ENCODE results near the gene DLK1. TPM values are rescaled to one million over a fixed set of nuclear protein-coding genes. Genes with fewer than 3 reads are reported as not detected.

DLK1 gene
- total RNA-seq, 1 donor from 2014 or later, result 0.22 TPM

DNA sequence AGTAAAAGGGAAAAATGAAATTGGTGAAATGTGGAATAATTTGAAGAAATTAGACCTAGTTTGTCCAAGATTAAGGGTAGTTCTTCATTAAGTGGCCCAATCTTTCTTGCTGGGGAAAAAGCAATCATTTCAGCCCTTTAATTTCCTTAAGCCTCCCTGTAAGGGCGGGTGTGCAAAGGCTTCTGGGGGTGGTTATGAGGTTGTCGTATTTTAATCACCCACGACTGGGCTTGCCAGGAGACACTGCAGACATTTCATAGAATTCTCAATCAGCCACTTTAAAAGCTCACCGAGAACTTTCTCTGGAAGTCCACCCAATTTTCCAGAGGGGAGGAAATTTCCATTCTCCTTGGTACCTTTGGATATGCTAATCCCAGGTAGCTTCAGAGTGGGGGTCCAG lies 43.4 kb downstream of the DLK1 start:
- no peak for DNase-seq (ENCODE audit: low spot score)
- ATAC-seq, result no peak
- intact Hi-C loops (cut with DNase I), result no loop called here

DNA sequence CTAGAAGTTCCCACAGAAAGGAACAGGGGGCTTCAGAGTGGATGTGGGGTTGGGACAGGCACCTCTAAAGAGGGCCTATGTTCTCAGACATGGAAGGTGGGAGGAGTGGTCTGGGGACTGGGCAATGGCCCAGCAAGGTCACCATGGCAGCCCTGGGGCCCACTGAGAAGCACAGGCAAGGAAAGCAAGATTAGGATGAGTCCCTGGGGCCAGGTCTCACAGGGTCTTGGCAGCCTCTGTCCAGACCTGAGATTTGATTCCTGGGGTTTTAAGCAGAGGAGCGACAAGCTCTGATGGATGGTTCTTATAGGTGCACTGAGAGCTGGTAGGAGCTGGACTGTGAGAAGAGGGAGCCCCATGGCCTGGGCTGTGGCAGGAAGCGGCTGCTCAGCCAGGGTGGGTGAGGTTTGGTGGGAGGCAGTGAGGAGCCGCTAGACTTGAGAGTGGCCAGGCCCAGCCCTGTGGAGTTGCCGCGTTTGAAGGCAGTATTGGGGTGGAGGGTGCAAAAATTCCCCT lies 44.0 kb downstream of the DLK1 start:
- intact Hi-C loops (cut with DNase I), result no loop called here
- DNase-seq (ENCODE audit: low spot score) (peak; percentile 35), ATAC-seq (no peak)

DNA sequence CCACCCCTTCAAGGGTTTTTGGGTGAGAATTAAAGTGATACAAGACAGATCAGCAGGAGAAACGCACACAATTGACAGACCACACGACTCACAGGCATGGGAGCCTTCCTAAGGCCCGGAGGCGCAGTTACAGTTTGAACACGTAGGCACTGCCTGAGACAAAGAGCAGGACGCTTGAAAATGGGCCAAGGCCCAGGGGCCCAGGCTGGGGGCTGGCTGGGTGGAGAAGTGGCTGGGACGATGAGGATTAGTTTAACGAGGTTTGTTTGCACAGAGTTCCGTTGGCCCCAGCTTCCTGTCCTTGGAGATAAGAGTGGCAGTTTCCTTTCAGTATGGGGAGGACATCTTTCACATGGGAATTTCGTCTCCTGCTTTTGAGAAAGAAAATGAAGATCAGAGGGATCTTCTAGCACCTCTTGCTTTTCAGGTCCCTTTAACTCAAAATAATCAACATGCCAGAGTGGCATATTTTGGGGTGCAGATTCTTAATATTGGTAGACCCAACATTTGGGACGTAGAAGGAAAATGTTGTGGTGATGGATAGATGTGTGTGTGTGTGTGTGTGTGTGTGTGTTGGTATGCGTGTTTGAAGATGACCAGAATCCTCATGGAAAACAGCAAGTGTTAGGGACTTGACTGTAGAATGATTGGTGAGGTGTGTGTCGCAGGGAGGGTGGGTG lies 44.6 kb downstream of the DLK1 start:
- no peak for ATAC-seq
- intact Hi-C loops (cut with DNase I), result no loop called here
- DNase-seq (ENCODE audit: low spot score), result peak; percentile 33

DNA sequence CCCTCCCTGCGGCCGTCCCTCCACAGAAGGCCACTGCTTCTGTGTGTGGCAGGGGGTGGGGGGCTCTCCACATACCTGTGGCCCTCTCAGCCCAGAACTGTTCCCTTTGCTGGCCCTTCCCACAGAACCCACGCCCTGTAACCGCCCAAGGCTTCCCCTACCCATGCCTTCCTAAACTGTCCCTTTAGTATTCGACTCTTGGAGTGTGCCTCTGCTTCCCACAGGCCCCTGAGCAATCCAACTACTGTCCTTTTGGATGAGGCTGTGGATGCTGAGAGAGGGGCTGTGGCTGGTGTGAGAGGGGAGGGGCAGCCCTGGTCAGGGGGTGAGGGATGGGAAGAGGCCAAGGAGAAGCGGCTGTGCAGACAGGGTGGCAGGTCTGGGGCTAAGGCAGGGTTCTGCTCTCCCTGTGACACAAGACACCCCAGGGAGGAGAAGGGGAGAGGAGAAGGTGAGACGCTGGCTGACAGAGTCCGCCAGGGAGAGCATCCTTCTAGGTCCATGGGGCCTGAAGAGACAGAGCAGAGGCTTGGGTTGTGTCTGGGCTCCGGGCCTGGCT lies 46.0 kb downstream of the DLK1 start:
- intact Hi-C loops (cut with DNase I), result no loop called here
- DNase-seq (ENCODE audit: low spot score) (no peak), ATAC-seq (no peak)

DNA sequence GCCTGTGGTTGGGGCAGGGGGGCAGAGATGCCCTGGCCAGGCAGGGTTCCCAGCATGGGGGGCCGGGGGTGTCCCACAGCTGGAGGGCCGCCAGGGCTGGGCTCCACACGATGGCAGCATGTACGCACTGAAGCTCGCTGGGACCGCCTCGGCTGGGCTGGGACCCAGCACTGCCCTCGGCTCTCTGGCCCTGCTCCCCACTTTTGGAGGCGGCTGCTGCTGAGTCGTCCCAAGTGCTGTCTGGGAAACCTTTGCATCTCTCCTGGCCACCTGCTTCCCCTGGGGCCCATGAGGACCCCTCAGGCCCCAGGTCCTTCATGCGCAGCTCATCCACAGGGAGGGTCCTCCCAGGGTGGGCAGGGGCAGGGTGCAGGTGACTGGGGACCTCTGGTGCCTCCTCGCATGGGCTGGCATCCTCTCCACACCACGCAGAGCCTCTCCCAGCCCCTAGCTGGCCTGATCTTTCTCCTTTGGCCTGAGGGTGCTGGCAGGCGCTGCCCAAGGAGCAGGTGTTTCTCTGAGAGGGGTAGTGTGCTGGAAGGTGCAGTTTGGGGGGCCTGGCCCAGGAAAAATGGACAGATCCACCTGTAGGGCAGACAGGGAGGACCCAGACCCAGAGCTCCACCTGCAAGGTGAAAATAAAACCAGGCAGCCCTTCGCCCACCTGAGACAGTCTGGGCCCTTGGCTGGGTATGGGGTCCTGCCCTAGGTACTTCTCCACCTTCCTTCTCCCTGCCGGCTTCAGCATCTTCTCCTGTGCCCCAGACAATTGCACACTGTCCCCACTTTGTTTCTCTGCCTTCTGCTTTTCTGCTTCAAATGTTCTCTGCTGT lies 46.9 kb downstream of the DLK1 start:
- no peak for ATAC-seq
- intact Hi-C loops (cut with DNase I), result no loop called here
- no peak for DNase-seq (ENCODE audit: low spot score)

DNA sequence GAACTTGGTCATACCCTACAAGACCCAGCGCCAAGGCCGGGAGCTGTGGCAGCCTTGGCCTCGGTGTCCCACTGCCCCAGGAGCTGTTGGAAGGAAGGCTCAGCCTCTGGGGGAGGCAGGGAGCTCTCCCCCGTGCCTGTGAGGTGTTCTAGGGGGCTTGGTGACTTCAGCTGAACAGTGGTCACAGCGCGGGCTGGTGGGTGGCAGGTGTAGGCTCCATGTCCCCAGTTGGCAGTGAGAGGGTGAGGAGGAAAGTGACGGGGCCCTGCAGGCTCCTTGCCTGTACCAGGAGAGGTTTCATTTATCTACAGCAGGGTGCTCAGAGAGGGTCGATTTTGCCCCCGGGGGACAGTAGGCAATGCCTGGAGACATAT lies 47.5 kb downstream of the DLK1 start:
- intact Hi-C loops (cut with DNase I), result no loop called here
- no peak for ATAC-seq
- no peak for DNase-seq (ENCODE audit: low spot score)

DNA sequence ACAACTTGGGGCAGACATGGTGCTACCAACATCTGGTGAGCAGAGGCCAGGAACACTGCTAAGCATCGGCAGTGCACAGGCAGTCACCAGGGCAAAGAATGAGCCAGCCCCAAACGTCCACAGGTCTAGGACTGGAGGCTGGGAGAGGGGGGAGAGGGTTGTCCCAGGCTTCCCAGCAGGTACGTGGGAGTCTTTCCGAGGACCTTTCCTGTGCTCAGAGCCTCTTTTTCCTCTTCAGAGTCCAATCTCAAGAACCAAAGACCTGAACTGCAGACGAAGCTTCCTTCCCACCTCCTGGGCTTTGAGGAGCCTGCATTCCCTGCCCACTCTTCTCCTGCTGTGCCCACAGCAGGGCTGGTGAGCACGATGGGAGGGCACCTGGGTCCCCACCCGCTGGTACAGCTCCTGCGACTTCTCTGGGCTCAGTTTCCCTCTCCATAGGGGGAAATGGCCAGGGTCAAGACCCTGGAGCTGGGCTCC lies 48.7 kb downstream of the DLK1 start:
- intact Hi-C loops (cut with DNase I), result no loop called here
- DNase-seq (ENCODE audit: low spot score), result no peak

DNA sequence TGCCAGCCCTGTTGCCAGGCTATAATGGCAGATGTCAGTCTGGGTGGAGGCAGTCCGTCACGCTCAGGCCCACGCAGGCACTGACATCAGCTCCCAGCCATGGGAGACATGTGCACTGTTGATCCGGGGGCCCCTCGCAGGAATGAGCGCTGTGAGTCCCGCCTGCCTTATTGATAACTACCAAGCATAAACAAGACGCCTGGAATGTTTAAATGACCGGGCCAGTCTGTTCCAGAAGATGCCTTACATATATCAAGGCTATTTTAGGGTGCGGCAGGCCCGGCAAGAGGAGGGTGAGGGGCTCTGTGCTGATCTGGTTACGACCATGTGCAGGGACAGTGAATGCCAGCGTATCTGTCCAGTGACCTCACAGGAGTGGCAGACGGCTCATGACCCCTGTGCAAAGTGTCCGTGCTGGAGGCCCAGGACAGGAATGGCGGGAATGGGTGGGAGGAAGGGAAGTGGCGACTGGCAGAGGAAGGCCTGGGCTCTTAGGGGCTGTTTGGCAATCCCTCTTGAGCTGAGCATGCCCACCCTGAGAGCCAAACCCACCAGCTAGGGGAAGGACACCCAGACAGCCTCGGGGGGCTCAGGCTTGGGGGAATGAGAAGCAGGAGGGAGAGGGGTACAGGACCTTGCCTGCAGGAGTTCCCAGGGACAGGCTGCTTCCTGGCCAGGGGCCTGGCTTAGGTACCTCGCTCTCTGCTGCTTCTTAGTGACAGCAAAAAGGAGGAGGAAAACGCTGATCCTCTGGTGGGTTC lies 49.3 kb downstream of the DLK1 start:
- ATAC-seq (no peak), DNase-seq (ENCODE audit: low spot score) (no peak)
- intact Hi-C loops (cut with DNase I), result no loop called here

More for the DNA sequence above, 48.7 kb downstream of the DLK1 start:
- no peak for ATAC-seq

DNA sequence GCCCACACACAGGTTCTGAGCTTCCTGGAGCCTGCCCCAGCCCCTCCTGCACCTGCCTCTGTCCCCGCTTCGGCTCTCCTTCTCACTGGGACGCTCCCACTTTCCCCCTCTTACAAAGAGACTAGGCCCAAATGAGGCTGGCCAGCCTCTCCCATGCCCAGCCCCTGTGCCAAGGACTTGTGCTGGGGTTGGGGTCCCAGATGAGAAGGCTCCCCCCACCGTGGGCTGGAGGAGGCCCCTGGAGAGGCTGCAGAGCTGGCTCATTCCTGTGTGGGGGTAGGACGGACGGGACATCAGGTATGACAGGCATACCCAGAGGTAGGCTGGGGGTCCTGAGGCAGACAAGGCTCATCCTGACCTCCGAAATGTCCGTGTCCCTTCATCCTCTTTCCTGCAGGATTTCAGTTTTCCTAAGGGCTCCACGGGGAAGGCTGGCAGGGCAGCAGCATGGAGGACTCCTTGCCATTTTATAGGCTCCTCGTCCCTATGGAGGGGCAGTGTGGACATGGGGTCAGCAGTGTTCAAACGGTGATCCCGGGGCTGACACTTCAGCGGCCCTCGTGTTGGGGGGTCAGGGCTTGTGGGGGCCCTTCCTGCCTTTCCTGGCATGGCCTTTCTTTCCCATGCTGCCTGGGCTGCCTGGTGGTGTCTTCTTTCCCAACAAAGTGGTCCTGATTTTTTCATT lies 50.1 kb downstream of the DLK1 start:
- intact Hi-C loops (cut with DNase I), result no loop called here
- DNase-seq (ENCODE audit: low spot score) (no peak), ATAC-seq (no peak)

DNA sequence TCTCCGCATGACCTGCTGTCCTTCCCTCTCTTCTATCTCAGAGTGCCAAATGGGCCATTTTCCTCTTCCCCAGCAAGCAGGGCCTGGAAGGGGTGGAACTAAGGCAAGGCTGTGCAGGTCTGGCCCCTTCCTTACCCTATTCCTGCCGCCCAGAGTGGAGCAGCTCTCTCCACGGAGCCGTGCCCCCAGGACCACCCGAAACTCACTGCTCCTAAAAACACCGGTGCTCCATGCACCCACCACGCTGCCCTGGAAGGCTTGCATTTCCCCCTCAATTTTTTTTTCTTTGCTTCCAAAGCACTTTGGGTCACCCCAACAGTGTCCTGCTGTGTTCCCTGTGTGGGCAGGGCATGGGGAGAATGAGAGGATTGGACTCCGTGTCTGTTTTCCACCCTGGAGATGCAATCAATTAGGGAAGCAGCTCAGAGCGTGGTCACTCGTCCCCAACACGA lies 50.7 kb downstream of the DLK1 start:
- intact Hi-C loops (cut with DNase I), result no loop called here
- DNase-seq (ENCODE audit: low spot score), result no peak
- no peak for ATAC-seq

DNA sequence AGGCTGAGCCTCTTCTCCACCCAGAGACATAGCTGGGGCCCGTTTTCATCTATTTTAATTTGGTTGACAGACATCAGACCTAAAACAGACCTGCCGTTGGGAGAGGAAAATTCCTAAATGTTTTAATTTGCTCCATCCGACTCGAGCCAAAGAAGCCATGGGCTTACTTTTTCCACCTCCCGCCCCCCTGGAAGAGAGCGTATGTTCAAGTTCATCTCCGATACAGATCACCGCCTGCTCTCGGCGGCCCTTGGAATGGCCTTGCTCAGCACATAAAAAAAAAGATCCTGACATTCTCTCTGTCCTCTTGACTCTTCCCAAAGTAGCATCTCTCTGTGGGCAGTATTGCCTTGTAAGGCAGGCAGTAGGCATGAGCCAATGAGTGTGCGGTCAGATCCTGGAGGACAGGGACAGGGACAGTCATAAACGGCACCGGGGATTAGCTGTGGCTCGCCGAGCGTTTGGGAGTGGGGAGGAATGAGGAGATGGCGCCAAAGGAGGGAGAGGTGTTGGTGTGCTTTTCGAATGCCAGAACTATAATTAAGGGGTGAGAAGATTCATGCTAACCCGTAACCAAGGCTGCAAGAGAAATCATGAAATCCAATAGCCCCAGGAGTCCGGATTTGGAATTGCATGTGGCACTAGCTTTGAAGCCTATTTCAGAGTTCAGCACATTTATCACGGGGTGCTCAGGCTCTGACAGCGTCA lies 51.3 kb downstream of the DLK1 start:
- intact Hi-C loops (cut with DNase I), result no loop called here
- no peak for ATAC-seq
- no peak for DNase-seq (ENCODE audit: low spot score)

DNA sequence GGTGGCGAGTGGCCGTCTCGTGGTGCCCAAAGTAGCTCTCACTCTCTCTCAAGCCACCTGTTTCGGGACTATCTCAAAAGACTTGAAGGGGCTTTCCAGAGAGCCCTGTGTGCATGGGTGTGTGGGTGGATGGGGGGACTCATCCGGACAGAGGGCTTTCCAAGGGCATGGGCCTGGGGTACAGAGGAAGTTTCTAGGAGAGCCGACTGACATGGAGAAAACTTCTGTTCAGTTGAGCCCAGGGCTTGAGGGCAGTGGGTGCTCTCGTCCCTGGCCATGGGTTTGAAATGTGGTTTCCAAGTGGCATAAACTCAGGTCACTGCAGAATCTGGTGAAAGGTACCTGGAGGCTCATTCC lies 51.8 kb downstream of the DLK1 start:
- DNase-seq (ENCODE audit: low spot score), result no peak
- no peak for ATAC-seq
- intact Hi-C loops (cut with DNase I), result no loop called here

DNA sequence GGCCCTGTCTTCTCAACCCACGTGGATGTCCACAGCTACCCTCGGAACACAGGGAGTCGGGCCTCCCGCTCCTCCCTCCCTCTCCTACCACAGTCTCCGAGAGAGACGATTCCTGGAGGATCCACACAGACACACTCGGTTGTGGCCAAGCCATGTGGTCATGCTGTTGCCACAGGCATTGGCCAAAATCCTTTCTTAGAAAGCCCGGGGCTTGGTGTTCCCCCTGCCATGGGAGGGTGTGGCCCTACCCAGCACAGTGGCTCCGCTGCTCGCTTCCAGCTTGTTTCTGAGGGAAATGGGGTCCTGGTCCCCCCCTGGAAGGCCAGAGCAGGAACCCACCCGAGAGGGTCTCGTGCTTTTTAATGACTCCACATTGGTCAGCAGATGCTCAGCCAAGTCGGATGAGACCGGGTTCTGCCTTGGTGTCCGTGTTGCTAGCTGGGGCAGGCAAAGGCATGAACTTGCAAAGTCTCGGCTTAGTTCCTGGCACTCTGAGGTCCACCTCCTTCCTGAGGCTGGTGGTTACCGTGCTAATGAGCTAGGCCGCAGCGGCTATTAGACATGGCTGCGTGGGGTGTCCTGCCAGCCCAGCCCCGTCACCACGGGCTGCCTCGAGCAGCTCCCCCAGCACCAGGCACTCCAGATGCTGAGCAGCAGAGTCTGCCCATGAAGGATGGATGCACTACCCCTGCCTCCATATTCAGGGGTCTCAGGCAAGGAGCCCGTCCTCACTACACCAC lies 52.4 kb downstream of the DLK1 start:
- intact Hi-C loops (cut with DNase I), result no loop called here
- DNase-seq (ENCODE audit: low spot score) (no peak), ATAC-seq (peak; percentile 24)

DNA sequence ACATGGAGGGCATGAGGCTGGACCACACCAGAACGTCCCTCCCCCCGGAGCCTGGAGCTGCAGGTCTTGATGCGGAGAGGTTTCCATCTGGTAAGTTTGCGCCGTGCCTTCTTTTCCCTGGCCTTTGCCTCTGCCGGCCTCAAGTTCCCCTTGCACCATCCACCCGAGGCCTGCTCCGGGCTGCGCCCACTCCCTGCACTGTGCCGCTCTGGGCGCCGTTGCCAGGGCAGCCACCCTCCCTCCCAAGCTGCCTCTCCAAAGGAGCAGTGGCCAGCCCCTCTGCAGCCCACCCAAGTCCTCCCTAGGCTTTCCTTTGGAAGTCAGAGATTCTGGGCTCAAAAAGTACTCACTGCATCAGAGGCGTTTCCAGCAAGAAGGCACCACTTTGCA lies 53.0 kb downstream of the DLK1 start:
- intact Hi-C loops (cut with DNase I), result no loop called here
- ATAC-seq (no peak), DNase-seq (ENCODE audit: low spot score) (no peak)

DNA sequence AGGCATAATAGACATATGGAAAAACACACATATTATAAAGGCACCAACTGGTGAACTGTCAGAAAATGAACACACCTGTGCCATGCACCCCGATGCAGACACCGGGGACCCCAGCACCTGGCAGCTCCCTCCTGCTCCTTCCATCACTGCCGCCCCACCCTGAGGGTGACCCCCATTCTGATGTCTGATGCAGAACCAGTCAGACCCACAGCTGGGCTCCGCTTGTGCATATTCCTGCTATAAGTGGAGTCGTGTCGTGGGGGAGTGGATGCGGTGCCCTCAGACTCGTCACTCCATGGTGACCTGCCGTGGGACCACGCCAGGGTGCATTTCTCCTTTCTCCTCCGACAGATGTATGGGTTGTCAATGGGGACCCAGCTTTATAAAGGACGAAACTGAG lies 53.6 kb downstream of the DLK1 start:
- intact Hi-C loops (cut with DNase I), result no loop called here
- no peak for ATAC-seq
- no peak for DNase-seq (ENCODE audit: low spot score)

DNA sequence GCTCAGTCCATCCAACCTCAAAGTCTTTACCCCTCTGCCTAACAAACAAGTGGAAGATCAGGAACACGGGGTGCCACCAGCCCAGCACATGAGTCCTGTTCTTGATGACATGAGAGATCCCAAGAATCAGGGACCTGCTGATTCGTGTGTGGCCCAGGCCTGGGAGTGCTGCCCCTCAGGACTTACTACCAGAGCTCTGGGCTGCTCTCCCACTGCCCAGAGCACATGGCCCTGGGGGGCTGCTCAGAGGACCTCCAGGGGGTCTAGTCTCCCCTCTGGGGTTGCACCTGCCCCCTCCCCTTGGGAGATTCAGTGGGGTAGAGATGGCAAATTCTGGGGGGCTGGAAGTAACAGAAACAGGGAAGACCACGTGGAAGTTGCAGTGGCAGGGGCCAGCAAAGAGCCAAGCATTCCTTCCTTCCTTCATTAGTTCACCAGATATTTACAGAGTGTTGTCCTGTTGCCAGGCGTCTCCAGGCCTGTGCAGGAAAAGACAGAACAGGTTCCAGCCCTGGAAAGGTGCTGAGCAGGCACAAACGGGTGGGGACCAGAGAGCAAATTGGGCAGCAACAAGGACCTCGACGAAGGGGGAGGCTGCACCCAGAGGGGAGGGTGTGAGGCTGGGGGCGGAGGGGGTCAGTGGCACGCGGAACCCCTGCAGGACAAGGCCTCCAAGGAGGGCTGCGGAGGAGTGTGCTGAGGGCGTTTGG lies 54.1 kb downstream of the DLK1 start:
- intact Hi-C loops (cut with DNase I), result no loop called here
- DNase-seq (ENCODE audit: low spot score) (peak; percentile 47), ATAC-seq (no peak)

DNA sequence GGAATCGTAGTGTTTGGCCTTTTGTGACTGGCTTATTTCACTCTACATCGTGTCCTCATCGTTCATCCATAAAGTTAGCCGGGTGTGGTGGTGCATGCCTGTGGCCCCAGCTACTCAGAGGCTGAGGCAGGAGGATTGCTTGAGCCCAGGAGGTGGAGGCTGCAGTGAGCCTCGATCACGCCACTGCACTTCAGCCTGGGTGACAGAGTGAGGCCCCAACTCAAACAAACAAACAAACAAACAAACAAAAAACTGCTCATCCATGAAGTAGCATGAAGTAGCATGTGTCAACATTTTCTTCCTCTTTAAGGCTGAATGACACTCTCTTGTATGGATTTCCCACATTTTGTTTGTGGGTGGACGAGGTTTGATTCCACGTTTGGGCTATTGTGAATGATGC lies 55.3 kb downstream of the DLK1 start:
- peak; percentile 8 for DNase-seq (ENCODE audit: low spot score)
- ATAC-seq, result no peak
- intact Hi-C loops (cut with DNase I), result no loop called here

All from sciatic nerve (tissue), 2 donors.